Measurements from ENCODE around the gene ARSI.

Gene ARSI

DNA sequence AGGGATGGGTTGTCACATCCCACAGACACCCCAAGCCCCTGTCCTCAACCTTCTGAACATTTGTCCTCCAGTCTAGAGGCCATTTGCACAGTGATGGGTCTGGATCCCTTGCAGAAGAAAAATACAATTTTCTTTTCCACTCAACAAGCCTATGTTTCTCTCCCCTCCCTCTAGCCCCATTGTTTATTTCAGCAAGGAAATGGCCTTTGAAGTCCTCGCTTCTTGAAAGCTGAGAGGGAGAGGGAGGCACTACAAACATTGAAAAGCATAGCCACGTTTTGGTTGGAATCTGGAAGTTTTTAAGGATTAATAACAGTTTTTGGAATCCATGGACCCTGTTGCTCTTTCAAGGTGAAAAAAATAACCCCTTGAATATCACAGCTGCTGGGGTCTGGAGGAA, 24.0 kb upstream of the ARSI start:
- DNase-seq = no peak

DNA sequence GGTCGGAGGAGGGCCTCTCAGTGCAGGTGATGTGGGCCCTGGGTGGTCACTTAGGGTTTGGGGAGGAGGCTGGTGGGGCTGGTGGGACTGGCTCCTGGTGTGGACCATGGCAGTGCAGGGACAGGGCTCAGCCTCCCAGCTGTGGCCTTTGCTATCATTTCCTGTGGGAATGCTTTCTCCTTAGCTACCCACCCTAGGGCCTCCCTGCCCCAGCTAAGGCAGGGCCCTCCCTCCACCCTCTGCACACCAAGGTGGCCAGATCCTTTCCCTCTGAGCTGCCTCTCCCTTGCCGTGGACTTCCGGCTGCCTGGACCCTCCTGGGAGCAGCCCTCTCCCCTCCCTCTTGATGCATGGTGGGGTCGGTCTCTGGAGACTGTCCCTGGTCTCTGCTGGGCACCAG, 22.7 kb upstream of the ARSI start:
- DNase-seq = no peak

- DNase-seq = no peak
These were observed 21.1 kb upstream of the ARSI start for GRCh38 chr5:150323819-150324218.

- DNase-seq = no peak
These were observed 20.4 kb upstream of the ARSI start for GRCh38 chr5:150323092-150323491.

- DNase-seq = no peak
These were observed 19.5 kb upstream of the ARSI start for GRCh38 chr5:150322202-150322601.

DNA sequence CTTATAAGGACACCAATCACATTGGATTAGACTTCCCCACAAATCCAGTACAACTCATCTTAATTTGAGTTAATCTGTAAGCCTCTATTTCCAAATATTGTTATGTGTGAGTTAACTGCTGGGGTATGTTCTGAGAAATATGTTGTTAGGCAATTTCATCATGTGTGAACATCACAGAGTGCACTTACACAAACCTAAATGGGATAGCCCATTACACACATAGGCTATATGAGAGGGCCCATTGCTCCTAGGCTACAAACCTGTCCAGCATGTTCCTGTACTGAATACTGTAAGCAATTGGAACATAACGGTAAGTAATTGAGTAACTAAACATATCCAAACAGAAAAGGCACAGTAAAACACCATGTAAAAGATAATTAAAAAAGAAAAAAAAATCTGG, 19.1 kb upstream of the ARSI start:
- no peak for DNase-seq

GRCh38 chr5:150321211-150321610, 18.5 kb upstream of the ARSI start:
- no peak for DNase-seq

- DNase-seq = no peak
These were observed 17.4 kb upstream of the ARSI start for GRCh38 chr5:150320044-150320613.

GRCh38 chr5:150319484-150319790, 16.7 kb upstream of the ARSI start:
- no peak for DNase-seq

DNA sequence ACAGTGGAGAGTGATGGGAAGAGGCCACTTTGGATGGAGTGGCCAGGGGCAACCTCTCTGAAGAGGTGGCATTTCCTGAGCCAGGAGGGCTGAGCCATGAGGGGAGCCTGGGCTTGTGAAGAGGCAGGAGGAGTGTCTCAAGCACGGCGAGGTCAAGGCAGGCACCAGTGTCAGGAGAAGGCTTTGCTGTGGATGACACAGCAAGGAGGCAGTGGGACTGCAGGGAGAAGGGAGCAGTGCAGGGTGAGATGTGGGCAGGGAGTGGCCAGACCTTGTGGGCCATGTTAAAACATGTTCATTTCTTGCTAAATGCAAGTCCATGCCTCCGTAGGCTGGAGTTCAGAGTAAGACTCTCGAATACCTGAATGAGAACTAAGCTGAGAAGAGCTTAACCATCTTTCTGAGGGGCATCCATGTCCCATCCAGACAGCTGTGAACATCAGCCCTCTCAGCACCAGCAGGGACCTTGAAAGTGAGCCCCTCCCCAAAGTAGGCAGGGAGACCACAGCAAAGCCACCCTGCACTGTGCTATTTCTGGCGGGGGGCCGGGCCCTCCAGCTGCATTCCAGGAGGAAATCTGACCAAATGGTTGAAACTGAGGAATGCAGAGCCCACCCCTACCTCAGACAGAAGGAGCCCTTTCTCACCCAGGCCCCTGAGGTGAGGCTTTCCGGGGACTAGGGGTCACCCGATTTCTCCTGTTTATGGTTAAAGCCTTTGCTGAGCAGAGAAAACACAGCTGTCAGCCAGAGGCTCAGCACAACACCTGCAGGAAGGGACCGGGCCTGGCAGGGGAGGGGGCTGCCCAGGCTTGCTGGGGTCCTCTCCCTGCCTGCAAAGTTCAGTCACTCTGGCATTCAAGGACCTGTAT, 16.1 kb upstream of the ARSI start:
- no peak for DNase-seq

GRCh38 chr5:150317048-150318003, 14.6 kb upstream of the ARSI start:
- no peak for DNase-seq

DNA sequence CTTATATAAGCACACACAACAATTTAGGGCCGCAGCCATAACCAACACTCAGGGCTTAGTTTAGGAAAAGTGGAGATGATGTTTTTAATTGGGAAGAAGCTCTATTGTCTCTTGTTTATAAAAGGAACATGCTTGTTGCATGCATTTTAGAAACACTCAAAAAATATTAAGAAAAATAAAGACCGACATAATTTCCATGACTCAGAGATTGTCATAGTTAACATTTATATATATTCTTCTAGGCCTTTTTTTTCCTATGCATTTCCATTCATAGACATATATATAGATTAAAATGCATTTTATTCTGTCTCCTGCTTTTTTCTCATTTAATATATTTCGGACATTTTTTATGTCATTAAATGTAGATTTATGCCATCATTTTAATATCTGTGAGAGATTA, 13.6 kb upstream of the ARSI start:
- no peak for DNase-seq

DNA sequence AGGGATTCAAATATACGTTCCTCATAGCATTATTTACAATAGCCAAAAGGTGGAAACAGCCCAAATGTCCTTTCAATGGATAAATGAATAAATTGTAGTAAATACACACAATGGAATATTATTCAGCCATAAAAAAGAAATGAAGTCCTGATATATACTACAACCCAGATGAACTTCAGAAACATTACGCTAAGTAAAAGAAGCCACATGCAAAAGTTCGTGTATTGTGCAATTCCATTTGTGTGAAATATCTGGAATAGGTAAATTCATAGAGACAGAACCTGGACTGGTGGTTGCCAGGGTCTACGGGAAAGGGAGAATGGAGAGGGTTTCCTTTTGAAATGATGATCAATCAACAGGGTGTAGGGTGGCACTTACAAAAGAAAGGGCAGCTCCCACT, 12.5 kb upstream of the ARSI start:
- DNase-seq = no peak

- DNase-seq = no peak
These were observed 11.4 kb upstream of the ARSI start for GRCh38 chr5:150313921-150314716.

GRCh38 chr5:150313501-150313900, 10.8 kb upstream of the ARSI start:
- peak in 1 of 3 donors; percentile 22 for DNase-seq

GRCh38 chr5:150312518-150312917, 9.8 kb upstream of the ARSI start:
- no peak for DNase-seq

- DNase-seq = no peak
These were observed 8.4 kb upstream of the ARSI start for GRCh38 chr5:150311015-150311692.

DNA sequence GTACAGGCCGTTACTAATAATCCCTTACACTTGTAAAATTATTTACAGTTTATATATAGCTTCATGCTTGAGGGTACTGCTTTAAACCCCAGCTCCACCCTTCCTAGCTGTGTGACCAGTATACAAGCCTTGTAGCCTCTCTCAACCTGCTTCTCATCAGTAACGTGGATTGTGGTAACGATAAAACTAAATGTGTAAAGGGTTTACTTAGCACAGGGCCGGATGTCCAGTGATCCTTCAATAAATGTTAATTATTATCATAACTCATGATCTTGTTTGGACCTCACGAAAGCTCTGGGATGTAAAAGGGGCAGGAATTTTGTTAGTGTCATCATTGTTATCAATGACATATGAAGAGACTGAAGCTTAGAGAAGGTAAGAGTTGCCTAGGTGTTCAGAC, 7.5 kb upstream of the ARSI start:
- DNase-seq = no peak

DNA sequence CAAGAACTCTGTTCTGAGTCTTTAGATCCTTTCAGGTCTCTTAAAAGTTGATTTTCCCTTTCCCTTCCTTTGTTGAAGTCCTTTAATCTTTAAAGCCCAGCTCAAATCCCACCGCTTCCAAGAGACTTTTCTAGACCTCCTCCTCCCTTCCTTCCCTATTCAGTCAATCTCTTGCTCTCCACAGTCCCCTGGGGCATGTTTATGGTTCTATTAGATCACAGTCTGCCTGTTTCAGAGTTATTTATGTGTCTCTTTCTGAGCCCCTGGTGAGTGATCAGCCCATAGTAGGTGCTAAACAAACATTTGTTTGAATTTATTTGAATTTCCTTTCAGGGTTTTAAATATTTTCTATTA, 7.2 kb upstream of the ARSI start:
- no peak for DNase-seq

- no peak for DNase-seq
These were observed 6.6 kb upstream of the ARSI start for GRCh38 chr5:150309101-150309885.

DNA sequence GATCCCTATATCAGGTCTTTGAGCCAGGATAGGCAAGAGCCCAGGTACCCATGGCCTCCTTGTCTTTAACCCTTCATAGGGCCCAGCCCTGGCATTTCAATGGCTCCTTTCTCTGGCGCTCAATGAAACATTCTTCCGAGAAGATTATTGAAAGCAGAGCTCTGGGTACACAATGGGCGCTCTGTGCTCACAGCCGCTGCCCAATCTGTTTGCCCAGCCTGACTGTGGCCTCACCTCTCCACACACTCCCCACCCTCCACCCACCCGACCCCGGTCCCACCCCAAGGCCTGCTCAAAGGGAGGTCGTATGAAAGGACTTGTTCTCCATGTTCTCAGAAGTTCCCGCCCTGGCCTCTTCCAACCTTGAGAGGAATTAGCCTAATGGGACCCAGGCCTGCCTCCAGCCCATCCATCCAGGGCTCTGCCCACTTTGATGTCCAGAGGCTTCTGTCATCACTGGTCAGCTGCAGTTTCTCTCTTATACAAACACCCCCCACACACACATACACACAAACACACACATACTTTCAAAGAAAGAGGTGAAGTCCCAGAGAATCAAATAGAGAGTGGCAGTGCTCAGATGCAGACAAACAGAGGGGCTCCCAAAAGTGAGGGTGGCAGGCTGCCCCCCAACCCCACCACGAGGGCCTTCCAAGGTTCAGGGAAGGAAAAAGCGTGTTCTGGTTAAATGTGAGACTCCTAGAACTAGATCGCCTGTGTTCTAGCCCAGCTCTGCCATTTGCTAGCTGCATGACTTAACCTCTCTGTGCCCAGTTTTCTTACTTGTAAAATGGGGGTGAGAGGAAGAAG, 5.1 kb upstream of the ARSI start:
- DNase-seq = no peak
